HG02943 (cell line): ENCODE results near the gene CYBA.
"Not testable (repeated sequence)": the region's sequence is repeated elsewhere in the genome, so short reads cannot be mapped to it uniquely, and the experiment has no call there.

Experiments used
- ATAC-seq: cut with Tn5 transposase; IDR thresholded peaks from one replicate; pipeline ENCODE4 v1.9.1; 2021; ENCODE audit warnings: mild to moderate bottlenecking, low read depth, moderate library complexity; ENCODE audit not compliant: unreplicated experiment

CYBA gene

GRCh38 chr16:88616320-88616719 lies 34.5 kb downstream of the CYBA start:
- no peak for ATAC-seq

- ATAC-seq: no peak
Measured at GRCh38 chr16:88614818-88615580, 35.9 kb downstream of the CYBA start.

DNA sequence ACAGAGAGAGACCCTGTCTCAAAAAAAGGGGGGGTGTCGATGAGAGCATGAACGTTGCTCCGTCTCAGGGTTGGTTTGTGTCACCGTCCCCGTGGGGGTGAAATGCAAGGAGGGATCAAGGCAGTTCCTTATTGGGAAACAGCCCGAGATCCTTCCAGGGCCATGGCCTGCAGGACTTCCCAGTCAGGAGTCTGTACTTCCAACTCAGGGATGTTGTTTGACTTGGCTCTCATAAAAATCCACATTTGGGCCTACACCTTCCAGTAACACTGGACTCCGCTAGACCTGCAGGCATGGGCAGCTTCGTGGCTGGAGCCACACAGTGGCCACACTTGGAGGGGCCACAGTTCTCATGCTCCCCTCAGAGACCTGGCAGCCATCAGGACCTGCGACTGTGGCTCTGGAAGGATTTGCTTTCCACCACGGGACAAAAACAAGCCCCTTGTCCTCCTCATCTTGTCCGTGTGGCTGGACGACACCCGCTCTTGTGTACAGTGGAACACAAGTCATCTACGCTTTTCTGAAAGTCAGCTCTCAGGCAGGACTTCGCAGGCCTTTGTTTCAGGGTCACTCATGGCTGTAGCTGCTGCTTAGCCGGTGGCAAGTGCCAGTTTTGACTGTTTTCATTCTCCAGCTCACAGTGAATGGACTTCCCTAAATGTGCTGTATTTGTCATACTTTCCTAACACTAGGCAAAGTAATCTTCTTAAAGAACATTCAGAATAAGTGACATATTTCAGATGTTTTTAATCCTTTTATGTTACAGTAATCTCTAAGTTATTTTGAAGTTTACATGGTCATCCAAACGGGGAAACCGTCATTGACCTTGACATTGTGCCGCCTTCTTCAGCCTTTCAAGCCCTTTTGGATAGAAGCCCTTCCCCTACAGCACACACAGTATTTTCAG lies 36.7 kb downstream of the CYBA start:
- no peak for ATAC-seq

- ATAC-seq: no peak
Measured at GRCh38 chr16:88613293-88613692, 37.6 kb downstream of the CYBA start.

DNA sequence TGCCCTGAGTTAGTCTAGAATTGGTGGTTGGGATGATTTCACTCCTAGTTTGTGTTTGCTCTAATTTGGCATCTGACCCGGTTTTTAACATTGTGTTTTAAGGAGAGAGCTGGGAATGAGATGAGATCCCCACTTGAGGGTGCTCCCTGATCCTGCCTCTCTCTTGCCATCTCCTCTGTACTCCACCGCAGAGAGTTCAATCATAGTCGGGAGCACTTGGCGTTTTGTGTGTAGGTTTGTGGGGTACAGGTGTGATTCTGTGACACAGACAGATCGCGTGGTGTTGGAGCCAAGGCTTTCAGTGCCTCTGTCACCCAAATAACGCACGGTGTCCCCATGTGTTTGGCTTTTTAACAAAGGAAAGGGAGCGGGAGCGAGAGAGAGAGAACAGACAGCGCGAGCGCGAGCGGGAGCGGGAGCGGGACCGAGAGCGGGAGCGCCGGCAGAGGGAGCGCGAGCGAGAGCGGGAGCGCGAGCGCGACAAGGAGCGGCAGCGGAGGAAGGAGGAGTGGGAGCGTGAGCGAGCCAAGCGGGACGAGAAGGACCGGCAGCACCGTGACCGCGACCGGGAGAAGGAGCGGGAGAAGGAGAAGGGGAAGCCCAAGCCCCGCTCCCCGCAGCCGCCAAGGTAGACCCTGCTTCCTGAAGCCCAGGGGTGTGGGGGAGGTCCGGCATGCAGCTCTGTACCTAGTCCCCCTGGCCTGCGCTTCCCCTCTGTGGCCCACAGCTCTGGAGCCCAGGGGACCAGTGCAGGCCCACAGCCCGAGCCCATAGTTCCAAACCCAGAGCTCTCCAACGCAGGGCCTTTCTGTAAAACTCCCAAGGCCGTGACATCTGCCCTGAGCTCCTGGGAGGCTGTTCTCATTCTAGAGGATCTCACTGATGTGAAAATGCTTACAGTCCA lies 39.7 kb downstream of the CYBA start:
- ATAC-seq: no peak

DNA sequence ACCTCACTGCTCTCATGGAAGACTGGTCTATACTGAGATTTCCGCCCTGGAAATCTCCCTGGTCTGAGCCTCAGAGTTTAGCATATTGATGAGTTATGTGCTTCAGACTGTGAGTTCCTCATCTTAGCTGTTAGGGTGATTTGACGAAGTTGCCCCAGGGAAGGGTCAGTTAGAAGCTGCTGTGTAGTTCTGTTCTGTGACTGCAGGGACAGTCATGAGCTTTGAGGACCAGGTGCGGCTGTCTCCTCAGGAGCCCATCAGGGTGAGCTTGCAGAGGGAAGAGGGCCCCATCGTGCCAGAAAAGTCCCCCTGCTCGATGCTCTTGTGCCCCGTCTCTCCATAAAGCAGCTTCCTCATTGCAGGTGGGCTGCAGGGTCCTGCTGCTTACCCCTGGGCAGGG lies 40.8 kb downstream of the CYBA start:
- ATAC-seq: no peak

- not testable (repeated sequence) for ATAC-seq
Measured at GRCh38 chr16:88609426-88609825, 41.4 kb downstream of the CYBA start.

- ATAC-seq: no peak
Measured at GRCh38 chr16:88608076-88608475, 42.8 kb downstream of the CYBA start.

DNA sequence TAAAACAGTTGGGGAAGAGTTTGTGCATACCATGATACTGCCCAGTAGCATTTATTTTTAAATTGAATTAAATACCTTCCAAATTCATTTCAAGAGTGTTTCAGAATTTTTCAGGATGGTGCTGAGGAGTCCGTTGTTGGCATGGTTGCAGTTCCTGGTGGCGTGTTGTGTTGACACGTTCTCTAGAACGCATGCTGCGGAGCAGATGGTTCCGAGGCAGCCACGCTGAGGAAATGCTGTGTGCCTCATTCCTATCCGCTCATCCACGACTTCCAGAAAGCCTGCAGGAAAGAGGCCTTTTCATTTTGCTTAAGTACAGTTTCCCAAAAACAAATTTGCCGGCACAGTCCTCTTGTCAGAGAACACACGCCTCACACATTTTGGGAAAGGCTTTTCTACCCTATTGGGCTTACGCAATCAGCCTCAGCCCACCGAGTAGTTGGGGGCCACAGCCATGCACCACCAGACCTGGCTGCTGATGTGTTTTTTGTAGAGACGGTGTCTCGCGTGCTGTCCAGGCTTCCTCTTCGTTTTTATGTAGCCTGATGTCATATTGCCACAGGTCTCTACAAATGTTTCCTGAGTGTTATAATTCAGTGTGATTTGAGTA lies 44.6 kb downstream of the CYBA start:
- no peak for ATAC-seq

- ATAC-seq: no peak
Measured at GRCh38 chr16:88605186-88606147, 45.4 kb downstream of the CYBA start.

DNA sequence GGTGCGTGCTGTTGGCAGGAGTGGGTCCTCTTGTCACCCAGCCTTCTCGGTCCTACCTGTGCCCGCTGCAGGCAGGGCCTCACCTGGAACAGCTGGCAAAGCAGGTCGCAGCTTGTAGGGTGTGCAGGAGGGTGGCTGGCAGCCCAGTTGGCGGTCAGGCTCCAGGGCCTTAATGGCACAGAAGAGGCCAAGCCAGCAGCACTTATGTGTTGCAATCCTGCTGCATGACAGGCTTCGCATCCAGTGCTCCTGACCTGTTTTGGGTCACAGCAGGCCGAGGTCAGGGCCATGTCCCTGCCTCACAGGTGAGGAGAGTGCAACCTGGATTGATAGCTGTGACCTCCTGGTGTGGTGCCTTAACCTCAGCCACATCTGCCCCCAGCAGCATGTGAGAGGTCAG lies 48.8 kb downstream of the CYBA start:
- no peak for ATAC-seq

- ATAC-seq: no peak
Measured at GRCh38 chr16:88601313-88602036, 49.4 kb downstream of the CYBA start.

DNA sequence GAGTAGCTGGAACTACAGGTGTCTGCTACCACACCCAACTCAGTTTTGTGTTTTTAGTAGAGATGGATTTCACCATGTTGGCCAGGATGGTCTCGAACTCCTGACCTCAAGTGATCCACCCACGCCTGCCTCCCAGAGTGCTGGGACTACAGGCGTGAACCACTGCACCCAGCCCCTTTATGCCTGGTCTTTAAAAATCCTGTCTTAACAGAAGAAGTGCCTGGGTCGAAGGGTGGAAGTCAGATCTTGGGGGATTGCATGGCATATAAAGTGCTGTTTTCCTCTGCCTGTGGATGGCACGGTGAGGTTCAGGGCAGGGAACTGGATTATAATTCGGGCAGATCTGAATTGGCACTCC lies 50.3 kb downstream of the CYBA start:
- no peak for ATAC-seq

GRCh38 chr16:88599825-88600538 lies 50.9 kb downstream of the CYBA start:
- no peak for ATAC-seq

- no peak for ATAC-seq
Measured at GRCh38 chr16:88599092-88599733, 51.6 kb downstream of the CYBA start.

GRCh38 chr16:88597856-88598491 lies 52.9 kb downstream of the CYBA start:
- ATAC-seq: no peak

- no peak for ATAC-seq
Measured at GRCh38 chr16:88596483-88596882, 54.4 kb downstream of the CYBA start.
